HL-60 (cell line): Measurements from ENCODE around the gene PLEKHA8.

Experiments
- DNase-seq, 2 experiments: peaks; one replicate each; pipeline ENCODE4 v3.0.0-alpha.2; 2010 to 2020; ENCODE audit warnings: low read depth in 1 of 2, low spot score in 1 of 2
- H3K27ac ChIP-seq: fragments of 250-450 bp; sonication (Bioruptor Pico); replicated peaks from 2 replicates; pipeline ENCODE4 v1.5.1; 2020; ENCODE audit warnings: mild to moderate bottlenecking, moderate library complexity
- H3K27me3 ChIP-seq: fragments of 250-450 bp; sonication (Bioruptor Pico); 2 replicates; pipeline ENCODE4 v1.5.1; 2021; ENCODE audit warnings: mild to moderate bottlenecking, moderate library complexity; ENCODE audit not compliant: insufficient read depth, poor library complexity, severe bottlenecking
- H3K4me3 ChIP-seq: replicated peaks from 2 replicates; pipeline ENCODE4 v1.5.1; 2011; ENCODE audit warnings: mild to moderate bottlenecking, control low read depth, low read length; ENCODE audit not compliant: insufficient read depth
- GABPA ChIP-seq: IDR thresholded peaks from 2 replicates; pipeline ENCODE4 v1.6.1; 2012; ENCODE audit warnings: low read depth
- POLR2AphosphoS5 ChIP-seq: IDR thresholded peaks from 2 replicates; pipeline ENCODE4 v1.6.1; 2012; ENCODE audit warnings: low read depth
- SPI1 ChIP-seq: IDR thresholded peaks from 2 replicates; pipeline ENCODE4 v1.6.1; 2012; ENCODE audit warnings: low read depth, mild to moderate bottlenecking, borderline replicate concordance
- TF ChIP-seq, protein P1 (sequence below): IDR thresholded peaks from 2 replicates; pipeline ENCODE4 v1.6.1; 2012; ENCODE audit warnings: low read depth; ENCODE audit not compliant: insufficient replicate concordance
- TF ChIP-seq, protein P2 (sequence below): IDR thresholded peaks from one replicate; pipeline ENCODE4 v1.5.1; 2011; ENCODE audit warnings: low read length, control low read depth, inconsistent platforms; ENCODE audit not compliant: insufficient read depth

The PLEKHA8 gene

DNA sequence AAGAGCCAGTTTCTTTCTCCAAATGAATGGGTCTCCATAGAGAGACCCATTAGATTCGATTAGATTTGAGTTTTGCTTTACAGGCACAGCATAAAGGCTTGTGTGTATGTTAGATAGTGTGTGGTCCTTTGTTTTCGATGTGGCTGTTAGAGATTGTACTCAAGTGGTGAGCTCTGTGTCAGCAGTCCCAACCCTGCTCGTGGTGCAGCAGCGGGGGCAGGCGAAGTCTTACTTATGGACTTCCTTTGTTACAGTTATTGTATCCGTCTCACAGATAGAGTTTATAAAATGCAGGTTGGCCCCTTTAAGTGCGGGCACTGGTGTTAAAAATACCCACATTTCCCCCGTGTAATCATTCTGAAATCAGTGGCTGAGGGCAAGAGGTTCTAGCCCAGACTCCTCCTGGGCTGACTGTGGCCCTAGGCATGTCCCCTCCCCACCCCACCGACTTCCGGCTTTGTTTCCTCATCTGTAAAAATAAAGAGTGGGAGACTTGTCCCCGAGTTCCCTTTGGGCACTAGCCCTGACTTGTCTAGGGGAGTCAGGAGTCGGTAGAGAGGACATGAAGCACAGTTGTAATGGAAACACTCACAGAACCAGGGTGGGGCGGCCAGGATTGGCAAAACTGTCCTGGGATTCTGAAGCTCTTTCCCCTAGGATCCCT lies 135.2 kb downstream of the PLEKHA8 start:
- no peaks in the 10 kb centered on the region for H3K27me3 ChIP-seq
- peak; percentile 50 to 86 for DNase-seq
- H3K4me3 ChIP-seq = no peak overlapping the region
- peak; percentile 55; the same call in 1 of the 2 replicates for TF ChIP-seq POLR2AphosphoS5
- TF ChIP-seq, protein P1, sequence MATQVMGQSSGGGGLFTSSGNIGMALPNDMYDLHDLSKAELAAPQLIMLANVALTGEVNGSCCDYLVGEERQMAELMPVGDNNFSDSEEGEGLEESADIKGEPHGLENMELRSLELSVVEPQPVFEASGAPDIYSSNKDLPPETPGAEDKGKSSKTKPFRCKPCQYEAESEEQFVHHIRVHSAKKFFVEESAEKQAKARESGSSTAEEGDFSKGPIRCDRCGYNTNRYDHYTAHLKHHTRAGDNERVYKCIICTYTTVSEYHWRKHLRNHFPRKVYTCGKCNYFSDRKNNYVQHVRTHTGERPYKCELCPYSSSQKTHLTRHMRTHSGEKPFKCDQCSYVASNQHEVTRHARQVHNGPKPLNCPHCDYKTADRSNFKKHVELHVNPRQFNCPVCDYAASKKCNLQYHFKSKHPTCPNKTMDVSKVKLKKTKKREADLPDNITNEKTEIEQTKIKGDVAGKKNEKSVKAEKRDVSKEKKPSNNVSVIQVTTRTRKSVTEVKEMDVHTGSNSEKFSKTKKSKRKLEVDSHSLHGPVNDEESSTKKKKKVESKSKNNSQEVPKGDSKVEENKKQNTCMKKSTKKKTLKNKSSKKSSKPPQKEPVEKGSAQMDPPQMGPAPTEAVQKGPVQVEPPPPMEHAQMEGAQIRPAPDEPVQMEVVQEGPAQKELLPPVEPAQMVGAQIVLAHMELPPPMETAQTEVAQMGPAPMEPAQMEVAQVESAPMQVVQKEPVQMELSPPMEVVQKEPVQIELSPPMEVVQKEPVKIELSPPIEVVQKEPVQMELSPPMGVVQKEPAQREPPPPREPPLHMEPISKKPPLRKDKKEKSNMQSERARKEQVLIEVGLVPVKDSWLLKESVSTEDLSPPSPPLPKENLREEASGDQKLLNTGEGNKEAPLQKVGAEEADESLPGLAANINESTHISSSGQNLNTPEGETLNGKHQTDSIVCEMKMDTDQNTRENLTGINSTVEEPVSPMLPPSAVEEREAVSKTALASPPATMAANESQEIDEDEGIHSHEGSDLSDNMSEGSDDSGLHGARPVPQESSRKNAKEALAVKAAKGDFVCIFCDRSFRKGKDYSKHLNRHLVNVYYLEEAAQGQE = peak; percentile 23
- TF ChIP-seq, protein P2, sequence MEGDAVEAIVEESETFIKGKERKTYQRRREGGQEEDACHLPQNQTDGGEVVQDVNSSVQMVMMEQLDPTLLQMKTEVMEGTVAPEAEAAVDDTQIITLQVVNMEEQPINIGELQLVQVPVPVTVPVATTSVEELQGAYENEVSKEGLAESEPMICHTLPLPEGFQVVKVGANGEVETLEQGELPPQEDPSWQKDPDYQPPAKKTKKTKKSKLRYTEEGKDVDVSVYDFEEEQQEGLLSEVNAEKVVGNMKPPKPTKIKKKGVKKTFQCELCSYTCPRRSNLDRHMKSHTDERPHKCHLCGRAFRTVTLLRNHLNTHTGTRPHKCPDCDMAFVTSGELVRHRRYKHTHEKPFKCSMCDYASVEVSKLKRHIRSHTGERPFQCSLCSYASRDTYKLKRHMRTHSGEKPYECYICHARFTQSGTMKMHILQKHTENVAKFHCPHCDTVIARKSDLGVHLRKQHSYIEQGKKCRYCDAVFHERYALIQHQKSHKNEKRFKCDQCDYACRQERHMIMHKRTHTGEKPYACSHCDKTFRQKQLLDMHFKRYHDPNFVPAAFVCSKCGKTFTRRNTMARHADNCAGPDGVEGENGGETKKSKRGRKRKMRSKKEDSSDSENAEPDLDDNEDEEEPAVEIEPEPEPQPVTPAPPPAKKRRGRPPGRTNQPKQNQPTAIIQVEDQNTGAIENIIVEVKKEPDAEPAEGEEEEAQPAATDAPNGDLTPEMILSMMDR = no peak
- peak overlapping the region; percentile 99 for H3K27ac ChIP-seq

DNA sequence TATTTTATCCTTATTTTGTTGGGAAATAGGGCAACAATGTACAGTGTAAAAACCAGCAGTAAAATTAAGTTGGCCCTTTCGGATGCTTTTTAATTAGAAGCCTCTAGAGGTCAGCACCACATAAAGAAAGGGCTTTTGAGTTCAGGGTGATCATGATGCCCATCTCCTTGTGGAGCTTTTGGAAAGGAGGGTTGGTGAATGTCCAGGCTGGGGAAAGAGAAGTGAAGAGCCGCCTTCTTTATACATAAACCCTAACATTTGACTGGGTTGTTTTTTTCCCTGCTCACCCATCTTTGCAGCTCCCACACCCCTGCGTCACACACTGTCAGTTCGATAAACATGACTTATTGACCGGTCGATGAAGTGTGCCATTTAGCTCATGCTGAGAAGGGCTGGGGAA lies 136.4 kb downstream of the PLEKHA8 start:
- peak in 1 of 2 experiments; percentile 57 for DNase-seq
- Histone ChIP-seq H3K27me3 (no peaks in the 10 kb centered on the region), H3K4me3 (no peak overlapping the region), H3K27ac (peak overlapping the region; percentile 99; the same call in 1 of the 2 replicates)
- TF ChIP-seq GABPA = no peak
- TF ChIP-seq, protein P2 = peak; percentile 43

DNA sequence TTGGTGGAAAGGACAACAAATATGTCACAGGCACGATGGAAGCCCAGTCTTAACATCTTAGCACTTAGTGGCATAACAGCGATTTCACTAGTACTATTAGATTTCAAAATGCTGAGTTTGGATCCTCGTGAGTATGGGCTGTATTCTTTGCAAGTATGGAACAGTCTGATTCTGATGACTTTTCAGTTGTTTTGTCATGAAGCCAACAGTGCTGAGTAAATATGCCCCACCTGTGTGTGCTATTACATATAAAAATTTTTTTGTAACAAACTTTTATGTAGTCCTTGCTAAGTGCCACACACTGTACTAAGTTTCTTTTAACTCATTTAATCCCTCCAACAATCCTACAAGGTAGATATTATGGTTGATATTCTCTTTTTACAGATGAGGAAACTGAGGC lies 137.4 kb downstream of the PLEKHA8 start:
- Histone ChIP-seq H3K27me3 (no peaks in the 10 kb centered on the region), H3K4me3 (no peak overlapping the region), H3K27ac (no peak overlapping the region)
- no peak for DNase-seq
- no peak for TF ChIP-seq GABPA
- TF ChIP-seq SPI1 = no peak
- TF ChIP-seq, protein P1 = no peak

DNA sequence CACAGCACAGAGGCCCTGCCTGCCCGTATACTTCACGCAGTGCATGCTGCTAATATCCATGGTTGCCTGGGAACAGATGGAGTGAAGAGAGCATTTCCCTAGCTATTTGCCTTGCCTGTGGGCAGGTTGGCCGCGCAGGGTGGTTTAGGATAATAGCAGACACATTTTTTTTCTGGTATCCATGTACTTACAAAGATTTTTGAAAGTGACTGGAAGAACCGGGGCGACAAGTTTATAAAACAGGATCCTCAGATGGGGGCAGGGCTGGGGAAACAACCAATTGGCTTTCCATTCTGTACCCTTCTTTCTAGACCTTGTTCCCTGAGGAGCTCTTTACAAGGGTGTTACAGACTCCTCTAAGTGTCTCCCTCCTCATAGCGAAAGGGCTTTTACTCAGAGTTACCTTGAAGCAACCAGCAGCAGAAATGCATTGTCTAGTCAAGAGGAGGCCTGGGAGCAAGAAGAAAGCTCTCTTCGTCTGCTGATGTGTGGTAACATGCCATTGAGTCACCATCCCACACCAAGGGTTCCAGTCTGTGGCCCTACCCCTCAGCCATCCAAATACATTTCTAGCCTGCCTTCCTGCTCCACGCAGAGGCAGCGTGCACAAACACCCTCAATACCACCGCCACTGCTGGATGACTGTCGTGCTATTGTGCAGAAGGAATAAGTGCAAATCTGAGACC lies 138.1 kb downstream of the PLEKHA8 start:
- TF ChIP-seq GABPA = no peak
- TF ChIP-seq POLR2AphosphoS5 = no peak
- no peak for TF ChIP-seq SPI1
- TF ChIP-seq, protein P2 = no peak
- TF ChIP-seq, protein P1 = no peak
- Histone ChIP-seq H3K4me3 (no peak overlapping the region), H3K27ac (no peak overlapping the region), H3K27me3 (no peaks in the 10 kb centered on the region)
- peak in 1 of 2 experiments; percentile 44 for DNase-seq
